ENCODE data around the gene CDH4. TPM values are rescaled to one million over a fixed set of nuclear protein-coding genes. Genes with fewer than 3 reads are reported as not detected.

Gene CDH4
- polyA plus RNA-seq, 1 donor (not counting 4 experiments of a cell fraction or from before 2014, with no cell fraction given): 2.2 TPM

GRCh38 chr20:61755971-61756845 lies 504.1 kb downstream of the CDH4 start:
- H3K9me3 ChIP-seq (ENCODE audit: control insufficient read depth, low read depth, low read length): no peaks in the 10 kb centered on the region
- H3K27ac ChIP-seq (ENCODE audit: control insufficient read depth, insufficient read depth, low read length): no peak overlapping the region
- peaks cover 12% of the 10 kb centered on the region for H3K4me1 ChIP-seq (ENCODE audit: control insufficient read depth, extremely low read depth, insufficient read depth, low read length)
- no peak for DNase-seq (ENCODE audit: low read depth, low spot score)
- H4K20me1 ChIP-seq (ENCODE audit: control insufficient read depth, extremely low read depth, insufficient read depth, low read length): peaks cover 2% of the 10 kb centered on the region
- FAIRE-seq: no peak
- no peak overlapping the region for H3K9ac ChIP-seq (ENCODE audit: control insufficient read depth, extremely low read depth, insufficient read depth, low read length)
- no peak overlapping the region for H3K4me3 ChIP-seq (ENCODE audit: control insufficient read depth in 2 of 3, extremely low read depth in 1 of 3, insufficient read depth in 2 of 3, low read depth in 1 of 3, low read length in 3 of 3)
- no peak overlapping the region for H2AFZ ChIP-seq (ENCODE audit: control insufficient read depth, low read length)
- H3K4me2 ChIP-seq (ENCODE audit: control insufficient read depth, extremely low read depth, insufficient read depth, low read depth, low read length): no peak overlapping the region
- H3K9me1 ChIP-seq (ENCODE audit: control insufficient read depth, extremely low read depth, insufficient read depth, low read length): no peaks in the 10 kb centered on the region
- TF ChIP-seq EZH2 (IDR thresholded peaks at IDR 0.05; ENCODE audit: low read length): no peak
- TF ChIP-seq, protein P1, sequence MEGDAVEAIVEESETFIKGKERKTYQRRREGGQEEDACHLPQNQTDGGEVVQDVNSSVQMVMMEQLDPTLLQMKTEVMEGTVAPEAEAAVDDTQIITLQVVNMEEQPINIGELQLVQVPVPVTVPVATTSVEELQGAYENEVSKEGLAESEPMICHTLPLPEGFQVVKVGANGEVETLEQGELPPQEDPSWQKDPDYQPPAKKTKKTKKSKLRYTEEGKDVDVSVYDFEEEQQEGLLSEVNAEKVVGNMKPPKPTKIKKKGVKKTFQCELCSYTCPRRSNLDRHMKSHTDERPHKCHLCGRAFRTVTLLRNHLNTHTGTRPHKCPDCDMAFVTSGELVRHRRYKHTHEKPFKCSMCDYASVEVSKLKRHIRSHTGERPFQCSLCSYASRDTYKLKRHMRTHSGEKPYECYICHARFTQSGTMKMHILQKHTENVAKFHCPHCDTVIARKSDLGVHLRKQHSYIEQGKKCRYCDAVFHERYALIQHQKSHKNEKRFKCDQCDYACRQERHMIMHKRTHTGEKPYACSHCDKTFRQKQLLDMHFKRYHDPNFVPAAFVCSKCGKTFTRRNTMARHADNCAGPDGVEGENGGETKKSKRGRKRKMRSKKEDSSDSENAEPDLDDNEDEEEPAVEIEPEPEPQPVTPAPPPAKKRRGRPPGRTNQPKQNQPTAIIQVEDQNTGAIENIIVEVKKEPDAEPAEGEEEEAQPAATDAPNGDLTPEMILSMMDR (optimal IDR thresholded peaks at IDR 0.05 in 1 of 3, IDR thresholded peaks at IDR 0.05 in 1 of 3, conservative IDR thresholded peaks at IDR 0.05 in 1 of 3; ENCODE audit: extremely low read depth in 1 of 3, insufficient read depth in 2 of 3, low read length in 3 of 3): no peak
- H3K27me3 ChIP-seq (ENCODE audit: control insufficient read depth, extremely low read depth, insufficient read depth, low read length): peaks cover 7% of the 10 kb centered on the region
- no peaks in the 10 kb centered on the region for H3K36me3 ChIP-seq (ENCODE audit: control insufficient read depth in 2 of 2, extremely low read depth in 1 of 2, insufficient read depth in 2 of 2, low read length in 2 of 2)
- H3K79me2 ChIP-seq (ENCODE audit: control insufficient read depth, insufficient read depth, low read length): no peaks in the 10 kb centered on the region
- dilution Hi-C loops (cut with MboI; ENCODE audit: extremely low pct_ligation_motif_present, low sequenced_read_pairs): no loop called here

DNA sequence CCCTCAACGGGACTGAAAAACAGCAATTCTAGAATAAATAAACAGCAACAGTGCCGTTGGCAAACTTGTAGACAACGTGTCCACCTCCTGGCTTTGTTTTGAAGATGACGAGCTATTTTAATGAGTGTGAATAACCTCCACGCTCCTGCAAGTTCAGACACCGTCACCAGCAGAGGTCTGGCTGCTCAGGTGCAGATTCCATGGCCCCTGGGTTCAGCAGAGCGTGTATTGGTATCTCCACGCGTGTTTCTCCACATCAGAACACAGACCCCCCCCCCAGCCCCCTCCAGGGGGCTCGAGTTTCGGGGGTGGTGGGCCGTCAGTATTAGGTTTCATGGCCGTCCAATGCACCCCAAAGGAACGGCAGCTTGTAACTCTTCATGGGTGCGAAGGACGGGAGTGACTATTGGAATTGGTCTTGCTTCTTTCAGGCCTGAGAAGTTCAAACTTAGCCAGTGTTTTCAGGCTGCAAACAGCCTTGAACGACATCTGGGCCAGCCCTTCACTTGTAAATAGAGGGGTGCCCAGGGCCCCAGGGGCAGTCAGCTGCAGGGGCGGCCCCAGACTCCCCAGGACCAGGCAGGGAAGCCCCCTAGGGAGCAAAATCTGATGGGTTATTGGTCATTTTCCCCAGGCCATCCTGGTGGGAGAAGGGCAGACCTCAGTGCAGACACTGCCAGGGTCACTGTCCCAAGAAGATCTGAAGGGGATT lies 505.1 kb downstream of the CDH4 start:
- TF ChIP-seq, protein P1 (optimal IDR thresholded peaks at IDR 0.05 in 1 of 3, IDR thresholded peaks at IDR 0.05 in 1 of 3, conservative IDR thresholded peaks at IDR 0.05 in 1 of 3; ENCODE audit: extremely low read depth in 1 of 3, insufficient read depth in 2 of 3, low read length in 3 of 3): no peak
- no peak for TF ChIP-seq EZH2 (IDR thresholded peaks at IDR 0.05; ENCODE audit: low read length)
- dilution Hi-C loops (cut with MboI; ENCODE audit: extremely low pct_ligation_motif_present, low sequenced_read_pairs): no loop called here
- Histone ChIP-seq H3K9ac (ENCODE audit: control insufficient read depth, extremely low read depth, insufficient read depth, low read length) (no peak overlapping the region), H2AFZ (ENCODE audit: control insufficient read depth, low read length) (no peak overlapping the region), H3K79me2 (ENCODE audit: control insufficient read depth, insufficient read depth, low read length) (no peaks in the 10 kb centered on the region), H3K27ac (ENCODE audit: control insufficient read depth, insufficient read depth, low read length) (no peak overlapping the region), H3K36me3 (ENCODE audit: control insufficient read depth in 2 of 2, extremely low read depth in 1 of 2, insufficient read depth in 2 of 2, low read length in 2 of 2) (no peaks in the 10 kb centered on the region), H3K4me2 (ENCODE audit: control insufficient read depth, extremely low read depth, insufficient read depth, low read depth, low read length) (no peak overlapping the region), H3K4me3 (ENCODE audit: control insufficient read depth in 2 of 3, extremely low read depth in 1 of 3, insufficient read depth in 2 of 3, low read depth in 1 of 3, low read length in 3 of 3) (no peak overlapping the region), H3K27me3 (ENCODE audit: control insufficient read depth, extremely low read depth, insufficient read depth, low read length) (peaks cover 10% of the 10 kb centered on the region), H3K9me1 (ENCODE audit: control insufficient read depth, extremely low read depth, insufficient read depth, low read length) (no peaks in the 10 kb centered on the region), H3K9me3 (ENCODE audit: control insufficient read depth, low read depth, low read length) (no peaks in the 10 kb centered on the region), H3K4me1 (ENCODE audit: control insufficient read depth, extremely low read depth, insufficient read depth, low read length) (peaks cover 12% of the 10 kb centered on the region), H4K20me1 (ENCODE audit: control insufficient read depth, extremely low read depth, insufficient read depth, low read length) (peaks cover 2% of the 10 kb centered on the region)
- no peak for DNase-seq (ENCODE audit: low read depth, low spot score)
- FAIRE-seq: no peak

Data from keratinocyte (primary cell).